HepG2 (cell line): ENCODE measurements around the gene NELFCD. TPM values are rescaled to one million over a fixed set of nuclear protein-coding genes. Genes with fewer than 3 reads are reported as not detected.
A peak's percentile ranks its signal among the peaks of the same experiment; 100 is the strongest.

Experiments
- CHD2 ChIP-seq: IDR thresholded peaks from 2 replicates; pipeline ENCODE4 v1.6.1; 2011; ENCODE audit warnings: low read depth, low read length, improper control_type of control experiment
- ELF1 ChIP-seq: sonication (generic); formaldehyde crosslinking; IDR thresholded peaks from 2 replicates; pipeline ENCODE4 v1.4.0; 2020; ENCODE audit warnings: missing genetic modification reagents
- EP300 ChIP-seq, 3 experiments: sonication (generic) in 1 of 3; formaldehyde crosslinking in 1 of 3; IDR thresholded peaks; 2 replicates each; pipeline versions ENCODE4 v1.5.1 to v1.6.1; 2011 to 2020; ENCODE audit warnings: low read depth in 2 of 3, low read length in 2 of 3, borderline replicate concordance in 1 of 3, improper control_type of control experiment in 1 of 3, mild to moderate bottlenecking in 1 of 3, missing genetic modification reagents in 1 of 3, moderate library complexity in 1 of 3
- KDM2A ChIP-seq: sonication (generic); formaldehyde crosslinking; IDR thresholded peaks from 2 replicates; pipeline ENCODE4 v1.4.0; 2020; ENCODE audit warnings: low read depth, missing genetic modification reagents, borderline replicate concordance
- NCOR1 ChIP-seq: fragments of 200-600 bp; sonication (generic); IDR thresholded peaks from 2 replicates; pipeline ENCODE4 v1.7.0; 2017; ENCODE audit warnings: antibody characterized with exemption, low read length, borderline replicate concordance
- SMARCE1 ChIP-seq: fragments of 450-650 bp; IDR thresholded peaks from 2 replicates; pipeline ENCODE4 v1.6.1; 2017; ENCODE audit warnings: borderline replicate concordance
- TERF1 ChIP-seq: sonication (generic); formaldehyde crosslinking; IDR thresholded peaks from 2 replicates; pipeline ENCODE4 v1.8.0; 2022; ENCODE audit warnings: mild to moderate bottlenecking, missing genetic modification reagents, moderate library complexity
- TFAP4 ChIP-seq: sonication (generic); IDR thresholded peaks from 2 replicates; pipeline ENCODE4 v1.6.1; 2016; ENCODE audit warnings: low read depth, borderline replicate concordance
- ZFP82 ChIP-seq: sonication (generic); formaldehyde crosslinking; IDR thresholded peaks from 2 replicates; pipeline ENCODE4 v1.5.1; 2020; ENCODE audit warnings: mild to moderate bottlenecking, missing genetic modification reagents, borderline replicate concordance
- ZNF124 ChIP-seq: sonication (generic); formaldehyde crosslinking; IDR thresholded peaks from 2 replicates; pipeline ENCODE4 v1.4.0; 2020; ENCODE audit warnings: missing genetic modification reagents
- ZNF614 ChIP-seq: IDR thresholded peaks from 2 replicates; pipeline ENCODE4 v1.6.1; 2018; ENCODE audit warnings: missing biosample characterization, missing genetic modification reagents, inconsistent platforms, borderline replicate concordance
- polyA plus RNA-seq, 8 experiments: library from polyadenylated mRNA; depleted of rRNA in 3 of 8; stranded (reverse) in 7 of 8; unstranded in 1 of 8; fragments of >200 nt; fragmentation: Illumina TruSeq in 4 of 8; extraction: Trizol in 4 of 8; gene quantifications; 2 replicates each; pipeline versions ENCODE4 v1.2.1 to v1.2.3, GENCODE V29; 2011 to 2016; ENCODE audit warnings: low read depth in 4 of 8, missing spikeins in 1 of 8, mixed read lengths in 1 of 8; ENCODE audit not compliant: insufficient read depth in 1 of 8
- total RNA-seq, 5 experiments: library from RNA; depleted of rRNA; stranded (reverse); fragments of >200 nt; fragmentation: Illumina TruSeq; extraction: Trizol; gene quantifications; 2 replicates each; pipeline ENCODE4 v1.2.3, GENCODE V29; 2016; ENCODE audit warnings: low read depth in 1 of 5
- TF ChIP-seq, protein P1 (sequence below): sonication (generic); formaldehyde crosslinking; IDR thresholded peaks from 2 replicates; pipeline ENCODE4 v1.8.1; 2023; ENCODE audit warnings: missing genetic modification reagents, mild to moderate bottlenecking, borderline replicate concordance
- TF ChIP-seq, protein P2 (sequence below), 2 experiments: fragments of 450-650 bp in 1 of 2; sonication (generic) in 1 of 2; formaldehyde crosslinking in 1 of 2; IDR thresholded peaks; 2 replicates each; pipeline versions ENCODE4 v1.6.1 to v1.8.0; 2016 to 2022; ENCODE audit warnings: antibody characterized with exemption in 1 of 2, mild to moderate bottlenecking in 1 of 2, missing genetic modification reagents in 1 of 2
- TF ChIP-seq, protein P3 (sequence below): IDR thresholded peaks from 2 replicates; pipeline ENCODE4 v1.6.1; 2016

Gene NELFCD
- total and polyA plus RNA-seq, 2 of the 13 experiments (the other 11 are each of a cell fraction or from before 2014, with no cell fraction given) = 159 to 203 TPM

DNA sequence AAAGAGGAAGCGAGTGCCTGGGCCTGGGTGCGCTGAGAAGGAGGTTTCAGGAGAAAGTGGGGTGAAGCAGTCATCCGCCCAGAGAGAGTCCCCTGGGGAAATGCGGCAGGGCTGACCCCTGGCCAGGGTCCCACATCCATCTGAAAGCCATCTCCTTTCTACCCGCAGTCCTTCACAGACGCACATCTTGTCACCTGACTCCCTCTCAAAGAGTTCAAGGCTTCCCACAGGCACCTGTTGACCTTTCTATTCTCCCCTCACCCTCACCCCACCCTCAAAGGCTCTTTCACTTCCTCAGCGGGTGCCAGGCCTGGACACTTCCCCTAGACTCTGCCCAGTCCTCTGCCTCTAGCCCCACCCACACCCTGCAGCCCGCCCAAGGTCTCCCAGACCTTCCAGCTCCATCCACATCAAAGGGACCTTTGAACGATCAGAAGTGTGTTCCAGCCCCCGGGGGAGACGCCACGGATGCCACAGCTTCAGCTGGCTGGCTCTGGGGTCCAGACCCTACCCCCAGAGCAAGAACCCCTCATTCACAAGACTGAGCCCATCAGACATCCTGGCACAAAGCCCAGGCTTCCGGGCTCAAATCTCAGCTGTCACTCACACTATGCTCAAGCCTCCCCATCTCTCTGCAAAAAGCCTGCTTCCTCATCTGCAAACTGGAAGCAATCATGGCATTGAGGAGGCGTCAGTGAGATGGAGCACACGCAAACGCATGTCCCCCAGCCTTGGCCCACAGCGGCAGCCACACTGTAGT is 23.9 kb downstream of the NELFCD start (continued):
- TF ChIP-seq EP300 (IDR thresholded peaks at IDR 0.05; ENCODE audit: low read depth in 2 of 2, low read length in 2 of 2) (peak in 1 of 2 experiments; percentile 42; a peak in 2 of 4 replicates), EP300 (CRISPR knock-in tag; IDR thresholded peaks at IDR 0.05; ENCODE audit: borderline replicate concordance) (peak; percentile 15; the same call in 1 of the 2 replicates), ZFP82 (no peak), SMARCE1 (no peak), CHD2 (no peak), TERF1 (no peak), NCOR1 (no peak; the same call in 1 of the 2 replicates), ELF1 (CRISPR knock-in tag) (peak; percentile 60; the same call in 1 of the 2 replicates), ZNF614 (CRISPR knock-in tag) (no peak), KDM2A (CRISPR knock-in tag) (peak; percentile 56; the same call in 1 of the 2 replicates), TFAP4 (peak; percentile 61; the same call in 1 of the 2 replicates), ZNF124 (CRISPR knock-in tag) (no peak)
- TF ChIP-seq, protein P1, sequence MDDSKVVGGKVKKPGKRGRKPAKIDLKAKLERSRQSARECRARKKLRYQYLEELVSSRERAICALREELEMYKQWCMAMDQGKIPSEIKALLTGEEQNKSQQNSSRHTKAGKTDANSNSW = no peak; the same call in 1 of the 2 replicates
- TF ChIP-seq, protein P2, sequence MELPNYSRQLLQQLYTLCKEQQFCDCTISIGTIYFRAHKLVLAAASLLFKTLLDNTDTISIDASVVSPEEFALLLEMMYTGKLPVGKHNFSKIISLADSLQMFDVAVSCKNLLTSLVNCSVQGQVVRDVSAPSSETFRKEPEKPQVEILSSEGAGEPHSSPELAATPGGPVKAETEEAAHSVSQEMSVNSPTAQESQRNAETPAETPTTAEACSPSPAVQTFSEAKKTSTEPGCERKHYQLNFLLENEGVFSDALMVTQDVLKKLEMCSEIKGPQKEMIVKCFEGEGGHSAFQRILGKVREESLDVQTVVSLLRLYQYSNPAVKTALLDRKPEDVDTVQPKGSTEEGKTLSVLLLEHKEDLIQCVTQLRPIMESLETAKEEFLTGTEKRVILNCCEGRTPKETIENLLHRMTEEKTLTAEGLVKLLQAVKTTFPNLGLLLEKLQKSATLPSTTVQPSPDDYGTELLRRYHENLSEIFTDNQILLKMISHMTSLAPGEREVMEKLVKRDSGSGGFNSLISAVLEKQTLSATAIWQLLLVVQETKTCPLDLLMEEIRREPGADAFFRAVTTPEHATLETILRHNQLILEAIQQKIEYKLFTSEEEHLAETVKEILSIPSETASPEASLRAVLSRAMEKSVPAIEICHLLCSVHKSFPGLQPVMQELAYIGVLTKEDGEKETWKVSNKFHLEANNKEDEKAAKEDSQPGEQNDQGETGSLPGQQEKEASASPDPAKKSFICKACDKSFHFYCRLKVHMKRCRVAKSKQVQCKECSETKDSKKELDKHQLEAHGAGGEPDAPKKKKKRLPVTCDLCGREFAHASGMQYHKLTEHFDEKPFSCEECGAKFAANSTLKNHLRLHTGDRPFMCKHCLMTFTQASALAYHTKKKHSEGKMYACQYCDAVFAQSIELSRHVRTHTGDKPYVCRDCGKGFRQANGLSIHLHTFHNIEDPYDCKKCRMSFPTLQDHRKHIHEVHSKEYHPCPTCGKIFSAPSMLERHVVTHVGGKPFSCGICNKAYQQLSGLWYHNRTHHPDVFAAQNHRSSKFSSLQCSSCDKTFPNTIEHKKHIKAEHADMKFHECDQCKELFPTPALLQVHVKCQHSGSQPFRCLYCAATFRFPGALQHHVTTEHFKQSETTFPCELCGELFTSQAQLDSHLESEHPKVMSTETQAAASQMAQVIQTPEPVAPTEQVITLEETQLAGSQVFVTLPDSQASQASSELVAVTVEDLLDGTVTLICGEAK (IDR thresholded peaks at IDR 0.05) = no peak
- TF ChIP-seq, protein P2 (CRISPR knock-in tag; IDR thresholded peaks at IDR 0.05) = no peak
- TF ChIP-seq, protein P3, sequence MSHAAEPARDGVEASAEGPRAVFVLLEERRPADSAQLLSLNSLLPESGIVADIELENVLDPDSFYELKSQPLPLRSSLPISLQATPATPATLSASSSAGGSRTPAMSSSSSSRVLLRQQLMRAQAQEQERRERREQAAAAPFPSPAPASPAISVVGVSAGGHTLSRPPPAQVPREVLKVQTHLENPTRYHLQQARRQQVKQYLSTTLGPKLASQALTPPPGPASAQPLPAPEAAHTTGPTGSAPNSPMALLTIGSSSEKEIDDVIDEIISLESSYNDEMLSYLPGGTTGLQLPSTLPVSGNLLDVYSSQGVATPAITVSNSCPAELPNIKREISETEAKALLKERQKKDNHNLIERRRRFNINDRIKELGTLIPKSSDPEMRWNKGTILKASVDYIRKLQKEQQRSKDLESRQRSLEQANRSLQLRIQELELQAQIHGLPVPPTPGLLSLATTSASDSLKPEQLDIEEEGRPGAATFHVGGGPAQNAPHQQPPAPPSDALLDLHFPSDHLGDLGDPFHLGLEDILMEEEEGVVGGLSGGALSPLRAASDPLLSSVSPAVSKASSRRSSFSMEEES = peak; percentile 19; the same call in 1 of the 2 replicates
